GM12878 (cell line): ENCODE results near the gene MYO10. TPM values are rescaled to one million over a fixed set of nuclear protein-coding genes. Genes with fewer than 3 reads are reported as not detected.

Experiments used
- ATAC-seq: fragments of 200-7000 bp; cut with Tn5 transposase; 3 replicates; pipeline ENCODE4 v1.9.1; 2020; ENCODE audit warnings: mild to moderate bottlenecking, moderate library complexity
- BruUV-seq: library from RNA; stranded (reverse); fragments of 400-500 nt; replicated peaks from 2 replicates; lab custom pipeline; 2021; lab: Mats Ljungman, UMichigan
- CTCF ChIA-PET: fragments of 300-600 bp; sonication (Branson Sonifier 250); formaldehyde crosslinking; extraction: SDS; loops from one replicate; lab custom pipeline; 2021; ENCODE audit warnings: inconsistent platforms; lab: Yijun Ruan, JAX
- POLR2A ChIA-PET: fragments of 350-600 bp; formaldehyde crosslinking; extraction: SDS; loops from one replicate; lab custom pipeline; 2021; ENCODE audit warnings: inconsistent platforms; lab: Charles Lee
- RAD21 ChIA-PET: fragments of 300-600 bp; sonication (Branson Sonifier 250); formaldehyde crosslinking; loops from one replicate; lab custom pipeline; 2023; ENCODE audit warnings: antibody characterized with exemption; ENCODE audit not compliant: unreplicated experiment; lab: Charles Lee
- SMC1A ChIA-PET: fragments of 300-600 bp; sonication (Branson Sonifier 250); formaldehyde crosslinking; loops from one replicate; lab custom pipeline; 2023; ENCODE audit not compliant: unreplicated experiment, uncharacterized antibody; lab: Charles Lee
- DNase-seq: peaks from one replicate; pipeline ENCODE4 v3.0.0-alpha.2; 2011; ENCODE audit warnings: low read depth, low spot score
- FAIRE-seq: peaks from 3 replicates; lab custom pipeline; 2011; peaks lifted over from hg19 to GRCh38; lab: Jason Lieb, UNC
- H2AFZ ChIP-seq: 2 replicates; pipeline ENCODE4 v1.6.0; 2011; ENCODE audit warnings: low read depth, low read length, control low read depth; ENCODE audit not compliant: control insufficient read depth
- H3K27ac ChIP-seq: 2 replicates; pipeline ENCODE4 v1.5.1; 2011; ENCODE audit warnings: control low read depth; ENCODE audit not compliant: control insufficient read depth, insufficient read depth
- H3K27me3 ChIP-seq, 2 experiments: replicated peaks in 1 of 2; 2 replicates each; pipeline versions ENCODE4 v1.6.0 to v1.6.1; 2011; ENCODE audit warnings: low read length in 1 of 2; ENCODE audit not compliant: control insufficient read depth in 2 of 2, insufficient read depth in 2 of 2
- H3K36me3 ChIP-seq, 2 experiments: 2 replicates each; pipeline ENCODE4 v1.5.1; 2011; ENCODE audit warnings: low read length in 1 of 2; ENCODE audit not compliant: control insufficient read depth in 2 of 2, insufficient read depth in 2 of 2
- H3K4me1 ChIP-seq: 2 replicates; pipeline ENCODE4 v1.6.1; 2011; ENCODE audit warnings: mild to moderate bottlenecking, low read length, moderate library complexity, mixed read lengths; ENCODE audit not compliant: control insufficient read depth, insufficient read depth
- H3K4me2 ChIP-seq: 2 replicates; pipeline ENCODE4 v1.6.0; 2011; ENCODE audit warnings: control low read depth; ENCODE audit not compliant: control insufficient read depth, insufficient read depth
- H3K4me3 ChIP-seq: fragments of 200-600 bp; sonication (generic); 2 replicates; pipeline ENCODE4 v1.5.1; 2016
- H3K79me2 ChIP-seq: 2 replicates; pipeline ENCODE4 v1.6.0; 2011; ENCODE audit warnings: low read length; ENCODE audit not compliant: control insufficient read depth, insufficient read depth
- H3K9ac ChIP-seq: 2 replicates; pipeline ENCODE4 v1.8.0; 2011; ENCODE audit warnings: low read length, control low read depth, mixed read lengths; ENCODE audit not compliant: control insufficient read depth, insufficient read depth
- H3K9me3 ChIP-seq: replicated peaks from 3 replicates; pipeline ENCODE4 v1.5.1; 2011; ENCODE audit warnings: mild to moderate bottlenecking, low read length; ENCODE audit not compliant: control insufficient read depth, insufficient read depth
- H4K20me1 ChIP-seq: 2 replicates; pipeline ENCODE4 v1.6.0; 2011; ENCODE audit not compliant: control insufficient read depth, insufficient read depth
- CBX5 ChIP-seq: sonication (generic); IDR thresholded peaks from 2 replicates; pipeline ENCODE4 v1.6.1; 2016; ENCODE audit warnings: low read depth, moderate library complexity, mild to moderate bottlenecking, inconsistent platforms
- CREB1 ChIP-seq: IDR thresholded peaks from 2 replicates; pipeline ENCODE4 v1.6.1; 2012; ENCODE audit warnings: low read depth, mild to moderate bottlenecking, inconsistent platforms
- GABPA ChIP-seq: IDR thresholded peaks from 2 replicates; pipeline ENCODE4 v1.6.1; 2014; ENCODE audit warnings: antibody characterized with exemption, low read depth, mild to moderate bottlenecking, inconsistent platforms
- HCFC1 ChIP-seq: fragments of 150-350 bp; IDR thresholded peaks from 2 replicates; pipeline ENCODE4 v1.6.1; 2014; ENCODE audit warnings: low read length
- JUNB ChIP-seq: IDR thresholded peaks from 2 replicates; pipeline ENCODE4 v1.6.1; 2016; ENCODE audit warnings: antibody characterized with exemption, mild to moderate bottlenecking
- MTA3 ChIP-seq: IDR thresholded peaks from 2 replicates; pipeline ENCODE4 v1.6.1; 2012; ENCODE audit warnings: low read length, inconsistent platforms, borderline replicate concordance
- NR2C1 ChIP-seq: fragments of 450-650 bp; IDR thresholded peaks from 2 replicates; pipeline ENCODE4 v1.6.1; 2017; ENCODE audit warnings: antibody characterized with exemption, mild to moderate bottlenecking, moderate library complexity
- RAD21 ChIP-seq: IDR thresholded peaks from 2 replicates; pipeline ENCODE4 v1.6.1; 2011; ENCODE audit warnings: mild to moderate bottlenecking, low read depth, low read length, moderate library complexity; ENCODE audit not compliant: insufficient read depth
- RAD51 ChIP-seq: fragments of 450-650 bp; IDR thresholded peaks from 2 replicates; pipeline ENCODE4 v1.6.1; 2016; ENCODE audit warnings: moderate library complexity, mild to moderate bottlenecking, inconsistent platforms
- RB1 ChIP-seq: fragments of 450-650 bp; formaldehyde crosslinking; IDR thresholded peaks from 2 replicates; pipeline ENCODE4 v1.6.1; 2017; ENCODE audit warnings: mild to moderate bottlenecking, borderline replicate concordance
- RBBP5 ChIP-seq: fragments of 200-600 bp; sonication (generic); conservative IDR thresholded peaks from 2 replicates; pipeline ENCODE4 v1.6.1; 2016
- SMAD1 ChIP-seq: fragments of 450-650 bp; IDR thresholded peaks from 2 replicates; pipeline ENCODE4 v1.6.1; 2018; ENCODE audit warnings: mild to moderate bottlenecking, low read depth; ENCODE audit not compliant: partially characterized antibody
- SREBF1 ChIP-seq: IDR thresholded peaks from 2 replicates; pipeline ENCODE4 v1.6.1; 2012; ENCODE audit warnings: mild to moderate bottlenecking, low read length
- STAT1 ChIP-seq: fragments of 450-650 bp; conservative IDR thresholded peaks from 2 replicates; pipeline ENCODE4 v1.6.1; 2014; ENCODE audit warnings: antibody characterized with exemption, mild to moderate bottlenecking
- WGBS: methylation state at CpG from one replicate; pipeline ENCODE4 v1.1.6; 2016; ENCODE audit warnings: low lambda C conversion rate; ENCODE audit not compliant: insufficient replicate concordance, insufficient coverage; ENCODE audit errors: missing lambda C conversion rate; 5-methylcytosine and 5-hydroxymethylcytosine counted together
- in situ Hi-C: fragments of 300-500 bp; cut with MboI; formaldehyde crosslinking; loops from 9 replicates; pipeline ENCODE4 v1.14.3; 2018; ENCODE audit warnings: mixed read lengths
- intact Hi-C: fragments of 100-400 bp; cut with micrococcal nuclease; formaldehyde crosslinking; loops from one replicate; pipeline ENCODE4 v1.14.2; 2022; ENCODE audit not compliant: unreplicated experiment
- polyA plus RNA-seq, 11 experiments: library from polyadenylated mRNA; depleted of rRNA in 4 of 11; unstranded in 6 of 11; stranded (reverse) in 5 of 11; fragments of >200 nt; fragmentation: Nextera tagmentation in 4 of 11; fragmentation: Illumina TruSeq in 1 of 11; extraction: Ambion mirVana in 4 of 11; extraction: Trizol in 1 of 11; gene quantifications; 1 replicate in 1 of 11; 2 replicates in 10 of 11; pipeline versions ENCODE4 v1.2.1 to v1.2.3, GENCODE V29; 2011 to 2016; ENCODE audit warnings: inconsistent platforms in 2 of 11, missing spikeins in 2 of 11, low read depth in 1 of 11
- total RNA-seq, 4 experiments: library from RNA; depleted of rRNA in 3 of 4; stranded (reverse); fragments of >200 nt in 3 of 4; fragmentation: Illumina TruSeq in 1 of 4; extraction: Trizol in 1 of 4; gene quantifications; 2 replicates each; pipeline versions ENCODE4 v1.2.1 to v1.2.3, GENCODE V29; 2013 to 2021
- TF ChIP-seq, protein P1 (sequence below): fragments of 450-650 bp; formaldehyde crosslinking; IDR thresholded peaks from 2 replicates; pipeline ENCODE4 v1.4.0; 2022; ENCODE audit warnings: mild to moderate bottlenecking, moderate library complexity
- TF ChIP-seq, protein P2 (sequence below): IDR thresholded peaks from 2 replicates; pipeline ENCODE4 v1.6.1; 2011; ENCODE audit warnings: mild to moderate bottlenecking, low read depth, low read length, moderate library complexity; ENCODE audit not compliant: insufficient replicate concordance
- TF ChIP-seq, protein P3 (sequence below): IDR thresholded peaks from 2 replicates; pipeline ENCODE4 v1.6.1; 2011; ENCODE audit warnings: borderline replicate concordance, low read depth, mild to moderate bottlenecking, moderate library complexity, low read length; ENCODE audit not compliant: insufficient read depth, poor library complexity, severe bottlenecking

The MYO10 gene
- total and polyA plus RNA-seq, 10 of the 15 experiments (the other 5 are each of a cell fraction or from before 2014, with no cell fraction given): 0.02 to 0.77 (median 0.17) TPM

DNA sequence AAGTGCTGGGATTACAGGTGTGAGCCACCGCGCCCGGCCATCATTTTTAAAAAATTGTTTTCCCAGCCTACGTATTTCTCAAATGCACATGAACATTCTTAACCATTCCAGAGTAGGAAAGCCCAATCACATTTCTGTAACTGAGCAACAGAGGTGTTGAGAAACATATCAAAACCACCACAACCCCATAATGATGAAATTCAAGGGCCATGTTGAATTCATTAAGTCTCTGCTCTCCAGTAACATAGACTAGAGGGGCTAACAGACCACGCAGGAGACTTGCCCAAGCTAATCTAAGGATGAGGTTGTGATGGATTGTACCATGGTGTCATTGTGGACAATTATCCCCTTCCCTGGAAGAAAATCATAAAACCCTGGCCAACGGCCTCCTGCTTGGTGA is 52.9 kb downstream of the MYO10 start:
- intact Hi-C loops (no loop called here), in situ Hi-C loops (no loop called here)
- WGBS: 55% methylated on average over 6 of the region's 6 CpGs
- no peak for DNase-seq
- POLR2A ChIA-PET: no interaction called here
- H3K9ac ChIP-seq: no peak overlapping the region
- no TSS peak for BruUV-seq
- TF ChIP-seq RB1 (no peak), HCFC1 (no peak), MTA3 (no peak), RAD51 (no peak), SMAD1 (no peak), SREBF1 (no peak), NR2C1 (no peak), JUNB (no peak), CREB1 (no peak), STAT1 (no peak), RAD21 (no peak), CBX5 (no peak), GABPA (no peak), RBBP5 (no peak)
- TF ChIP-seq, protein P1, sequence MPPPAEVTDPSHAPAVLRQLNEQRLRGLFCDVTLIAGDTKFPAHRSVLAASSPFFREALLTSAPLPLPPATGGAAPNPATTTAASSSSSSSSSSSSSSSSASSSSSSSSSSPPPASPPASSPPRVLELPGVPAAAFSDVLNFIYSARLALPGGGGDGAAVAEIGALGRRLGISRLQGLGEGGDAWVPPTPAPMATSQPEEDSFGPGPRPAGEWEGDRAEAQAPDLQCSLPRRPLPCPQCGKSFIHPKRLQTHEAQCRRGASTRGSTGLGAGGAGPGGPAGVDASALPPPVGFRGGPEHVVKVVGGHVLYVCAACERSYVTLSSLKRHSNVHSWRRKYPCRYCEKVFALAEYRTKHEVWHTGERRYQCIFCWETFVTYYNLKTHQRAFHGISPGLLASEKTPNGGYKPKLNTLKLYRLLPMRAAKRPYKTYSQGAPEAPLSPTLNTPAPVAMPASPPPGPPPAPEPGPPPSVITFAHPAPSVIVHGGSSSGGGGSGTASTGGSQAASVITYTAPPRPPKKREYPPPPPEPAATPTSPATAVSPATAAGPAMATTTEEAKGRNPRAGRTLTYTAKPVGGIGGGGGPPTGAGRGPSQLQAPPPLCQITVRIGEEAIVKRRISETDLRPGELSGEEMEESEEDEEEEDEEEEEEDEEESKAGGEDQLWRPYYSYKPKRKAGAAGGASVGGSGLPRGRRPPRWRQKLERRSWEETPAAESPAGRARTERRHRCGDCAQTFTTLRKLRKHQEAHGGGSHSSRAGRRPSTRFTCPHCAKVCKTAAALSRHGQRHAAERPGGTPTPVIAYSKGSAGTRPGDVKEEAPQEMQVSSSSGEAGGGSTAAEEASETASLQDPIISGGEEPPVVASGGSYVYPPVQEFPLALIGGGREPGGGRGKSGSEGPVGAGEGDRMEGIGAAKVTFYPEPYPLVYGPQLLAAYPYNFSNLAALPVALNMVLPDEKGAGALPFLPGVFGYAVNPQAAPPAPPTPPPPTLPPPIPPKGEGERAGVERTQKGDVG: no peak
- TF ChIP-seq, protein P2, sequence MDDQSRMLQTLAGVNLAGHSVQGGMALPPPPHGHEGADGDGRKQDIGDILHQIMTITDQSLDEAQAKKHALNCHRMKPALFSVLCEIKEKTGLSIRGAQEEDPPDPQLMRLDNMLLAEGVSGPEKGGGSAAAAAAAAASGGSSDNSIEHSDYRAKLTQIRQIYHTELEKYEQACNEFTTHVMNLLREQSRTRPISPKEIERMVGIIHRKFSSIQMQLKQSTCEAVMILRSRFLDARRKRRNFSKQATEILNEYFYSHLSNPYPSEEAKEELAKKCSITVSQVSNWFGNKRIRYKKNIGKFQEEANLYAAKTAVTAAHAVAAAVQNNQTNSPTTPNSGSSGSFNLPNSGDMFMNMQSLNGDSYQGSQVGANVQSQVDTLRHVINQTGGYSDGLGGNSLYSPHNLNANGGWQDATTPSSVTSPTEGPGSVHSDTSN: no peak
- TF ChIP-seq, protein P3, sequence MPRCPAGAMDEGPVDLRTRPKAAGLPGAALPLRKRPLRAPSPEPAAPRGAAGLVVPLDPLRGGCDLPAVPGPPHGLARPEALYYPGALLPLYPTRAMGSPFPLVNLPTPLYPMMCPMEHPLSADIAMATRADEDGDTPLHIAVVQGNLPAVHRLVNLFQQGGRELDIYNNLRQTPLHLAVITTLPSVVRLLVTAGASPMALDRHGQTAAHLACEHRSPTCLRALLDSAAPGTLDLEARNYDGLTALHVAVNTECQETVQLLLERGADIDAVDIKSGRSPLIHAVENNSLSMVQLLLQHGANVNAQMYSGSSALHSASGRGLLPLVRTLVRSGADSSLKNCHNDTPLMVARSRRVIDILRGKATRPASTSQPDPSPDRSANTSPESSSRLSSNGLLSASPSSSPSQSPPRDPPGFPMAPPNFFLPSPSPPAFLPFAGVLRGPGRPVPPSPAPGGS: no peak
- H3K36me3 ChIP-seq: no peaks in the 10 kb centered on the region
- SMC1A ChIA-PET: no interaction called here
- no peaks in the 10 kb centered on the region for H3K79me2 ChIP-seq
- no peaks in the 10 kb centered on the region for H4K20me1 ChIP-seq
- H2AFZ ChIP-seq: no peak overlapping the region
- H3K27me3 ChIP-seq: no peaks in the 10 kb centered on the region
- ATAC-seq: no peak
- H3K4me1 ChIP-seq: no peaks in the 10 kb centered on the region
- no peak overlapping the region for H3K4me2 ChIP-seq
- no peak for FAIRE-seq
- no peaks in the 10 kb centered on the region for H3K9me3 ChIP-seq
- RAD21 ChIA-PET: no interaction called here
- CTCF ChIA-PET: no interaction called here
- no peak overlapping the region for H3K27ac ChIP-seq
- H3K4me3 ChIP-seq: no peak overlapping the region
